ENCODE results near the gene RBP3. TPM values are rescaled to one million over a fixed set of nuclear protein-coding genes. Genes with fewer than 3 reads are reported as not detected.
A peak's percentile ranks its signal among the peaks of the same experiment; 100 is the strongest.

RBP3 gene
- total RNA-seq, 1 experiment from 2014 or later: not detected

DNA sequence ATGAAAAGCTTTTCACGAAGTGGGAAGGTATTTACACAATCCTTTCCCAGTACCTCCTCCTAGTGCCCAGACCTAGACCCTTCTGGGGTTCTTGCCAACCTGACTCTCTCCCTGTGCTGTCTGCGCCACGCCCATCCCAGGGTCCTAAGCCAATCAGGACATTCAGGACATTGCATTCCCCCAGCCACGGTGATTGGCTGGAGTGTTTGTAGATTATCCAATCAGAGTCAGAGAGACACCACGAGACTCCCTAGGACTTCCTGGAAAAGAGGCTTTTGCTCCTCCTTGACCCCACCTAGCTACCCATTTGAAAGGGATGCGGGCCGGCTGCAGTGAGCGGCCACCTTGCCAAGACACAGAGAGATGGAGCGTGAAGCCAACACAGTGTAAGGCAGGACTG is 29.5 kb upstream of the RBP3 start:
- DNase-seq (ENCODE audit: low spot score): peak; percentile 32

DNA sequence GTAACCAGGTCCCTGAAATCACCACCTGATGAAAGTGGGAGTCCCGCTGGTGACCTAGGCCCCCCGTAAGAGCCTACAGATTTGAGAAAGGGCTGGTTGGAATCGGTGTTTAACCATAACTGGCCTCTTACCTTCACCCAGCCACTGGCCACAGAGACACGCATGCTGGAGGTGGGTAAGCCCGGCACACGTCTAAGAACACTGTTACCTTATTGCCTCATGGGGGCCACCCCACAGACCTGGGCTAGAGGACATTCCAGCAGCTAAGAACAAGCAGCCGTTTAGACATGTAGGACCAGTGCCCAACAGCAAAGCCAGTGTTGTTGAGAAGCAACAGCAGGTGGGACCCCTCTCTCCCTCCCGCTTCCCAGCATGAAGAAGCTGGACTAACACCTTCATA is 28.4 kb upstream of the RBP3 start:
- no peak for DNase-seq (ENCODE audit: low spot score)

DNA sequence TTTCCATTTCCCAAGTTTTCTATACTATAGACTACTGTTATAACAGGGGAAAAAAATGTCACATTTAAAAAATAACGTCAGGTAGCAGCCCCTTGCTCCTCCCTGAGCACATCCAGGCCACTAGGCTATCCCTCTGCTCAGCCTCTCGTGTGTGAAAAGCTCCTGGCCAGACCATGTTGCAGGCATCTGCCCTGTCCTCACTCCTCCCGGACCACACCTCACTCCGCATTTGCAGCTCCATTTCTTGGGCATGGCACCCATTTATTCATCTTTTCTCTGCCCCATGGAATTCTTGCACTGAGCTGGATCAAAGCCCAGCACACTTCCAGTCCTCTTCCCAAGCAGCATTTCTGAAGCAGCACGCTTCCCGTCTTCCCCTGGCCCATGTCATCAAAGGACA is 27.4 kb upstream of the RBP3 start:
- no peak for DNase-seq (ENCODE audit: low spot score)

DNA sequence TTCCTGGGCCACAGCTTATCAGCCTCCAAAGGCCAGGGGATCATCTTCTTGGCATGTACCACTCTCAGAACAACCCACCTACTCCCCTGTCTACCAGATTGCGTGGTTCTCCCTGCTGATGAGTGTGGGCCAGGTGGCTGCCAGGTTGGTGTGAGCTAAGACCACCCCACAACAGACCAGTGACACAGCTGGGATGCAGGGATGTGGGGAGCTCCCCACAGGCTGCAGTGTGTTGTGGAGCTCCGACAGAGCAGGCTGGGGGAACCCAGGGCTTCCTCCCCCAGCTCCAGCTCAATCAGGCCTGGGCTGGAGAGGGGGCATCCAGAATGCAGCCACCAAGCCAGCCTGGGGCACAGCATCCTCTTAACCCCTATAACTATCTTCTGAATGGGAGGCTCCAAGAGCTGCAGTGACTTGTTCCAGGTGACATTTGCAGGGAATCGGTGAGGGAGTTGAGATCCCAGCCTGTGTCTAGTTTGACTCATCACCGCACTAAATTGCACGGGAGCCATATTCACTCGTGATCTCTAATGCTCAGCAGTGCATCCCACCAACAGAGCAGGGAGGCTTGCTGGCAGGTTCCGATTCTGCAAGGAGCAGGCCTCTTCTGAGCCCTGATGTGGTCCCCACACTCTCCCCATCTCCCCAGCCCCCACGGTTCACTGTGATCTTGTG is 26.5 kb upstream of the RBP3 start:
- no peak for DNase-seq (ENCODE audit: low spot score)

DNA sequence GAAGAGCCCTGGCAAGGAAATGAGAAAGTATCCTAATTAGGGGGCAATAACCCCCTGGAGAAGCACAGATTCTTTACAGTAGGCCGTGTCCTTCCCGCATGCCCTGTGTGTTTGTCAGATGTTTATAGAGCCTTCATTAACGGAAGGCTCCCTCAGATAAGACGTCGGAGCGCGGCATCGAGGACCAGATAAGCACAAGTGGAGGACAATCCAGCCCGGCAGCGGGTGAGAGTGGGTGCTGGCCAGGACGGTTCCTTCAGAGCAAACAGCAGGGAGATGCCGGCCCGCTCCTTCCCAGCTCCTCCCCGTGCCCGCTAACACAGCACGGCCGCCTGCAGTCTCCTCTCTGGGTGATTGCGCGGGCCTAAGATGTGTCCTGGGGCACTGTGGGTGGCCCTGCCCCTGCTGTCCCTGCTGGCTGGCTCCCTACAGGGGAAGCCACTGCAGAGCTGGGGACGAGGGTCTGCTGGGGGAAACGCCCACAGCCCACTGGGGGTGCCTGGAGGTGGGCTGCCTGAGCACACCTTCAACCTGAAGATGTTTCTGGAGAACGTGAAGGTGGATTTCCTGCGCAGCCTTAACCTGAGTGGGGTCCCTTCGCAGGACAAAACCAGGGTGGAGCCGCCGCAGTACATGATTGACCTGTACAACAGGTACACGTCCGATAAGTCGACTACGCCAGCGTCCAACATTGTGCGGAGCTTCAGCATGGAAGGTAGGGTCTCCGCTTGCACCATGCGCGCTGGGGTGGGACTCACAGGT is 25.7 kb upstream of the RBP3 start, which contains the start of gene GDF2:
Gene GDF2, plus strand, starts transcription at position 155 of the 762 bp plus-strand sequence. Its CDS starts 215 bp downstream, at position 370.
- DNase-seq (ENCODE audit: low spot score): no peak

DNA sequence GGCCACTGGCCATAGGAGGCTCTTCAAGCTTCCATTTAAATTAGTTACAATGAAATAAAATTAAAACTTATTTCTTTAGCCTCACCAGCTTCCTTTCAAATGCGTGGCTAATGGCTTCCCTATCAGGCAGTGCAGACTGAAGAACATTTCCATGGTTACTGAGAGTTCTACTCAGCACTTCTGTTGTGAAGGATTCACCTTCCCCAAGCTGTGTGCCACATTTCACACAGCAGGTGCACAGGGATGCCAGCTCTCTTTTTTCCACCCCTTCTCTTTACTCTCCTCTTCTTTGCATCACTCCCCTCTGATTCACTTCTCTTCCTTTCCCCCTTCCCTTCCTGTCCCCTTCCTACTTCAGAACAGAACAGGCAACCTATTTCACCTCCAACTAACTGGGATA is 25.1 kb upstream of the RBP3 start:
- no peak for DNase-seq (ENCODE audit: low spot score)

DNA sequence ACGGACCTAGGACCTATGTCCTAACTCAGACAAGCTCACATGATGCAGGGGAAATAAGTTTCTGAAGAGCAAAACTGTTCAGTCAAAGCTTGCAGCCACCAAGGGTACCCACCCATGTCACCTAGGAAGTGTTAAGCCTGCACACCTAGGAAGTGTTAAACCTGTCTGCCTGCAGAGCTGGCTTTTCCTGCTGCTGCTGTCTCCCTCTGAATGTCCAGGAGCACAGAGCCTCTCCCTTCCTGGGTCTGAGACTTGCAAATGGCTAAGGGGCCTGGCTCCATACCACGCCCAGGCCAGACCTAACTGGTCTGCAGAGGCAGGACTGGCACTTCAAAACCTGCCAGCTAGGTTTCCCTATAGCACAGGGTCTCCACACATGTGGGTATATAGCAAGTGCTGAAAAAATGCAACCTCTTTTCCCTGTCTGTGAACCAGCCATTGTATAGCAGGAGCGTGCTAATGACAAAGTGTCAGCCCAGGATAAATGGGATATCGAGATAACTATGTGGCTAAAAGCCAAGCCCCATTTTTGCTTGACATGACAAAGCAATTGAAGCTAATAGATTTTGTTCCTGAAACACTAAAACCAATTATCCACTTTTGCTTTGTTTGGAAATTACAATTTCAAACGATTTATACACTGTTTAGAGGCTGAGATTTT is 24.4 kb upstream of the RBP3 start:
- no peak for DNase-seq (ENCODE audit: low spot score)

DNA sequence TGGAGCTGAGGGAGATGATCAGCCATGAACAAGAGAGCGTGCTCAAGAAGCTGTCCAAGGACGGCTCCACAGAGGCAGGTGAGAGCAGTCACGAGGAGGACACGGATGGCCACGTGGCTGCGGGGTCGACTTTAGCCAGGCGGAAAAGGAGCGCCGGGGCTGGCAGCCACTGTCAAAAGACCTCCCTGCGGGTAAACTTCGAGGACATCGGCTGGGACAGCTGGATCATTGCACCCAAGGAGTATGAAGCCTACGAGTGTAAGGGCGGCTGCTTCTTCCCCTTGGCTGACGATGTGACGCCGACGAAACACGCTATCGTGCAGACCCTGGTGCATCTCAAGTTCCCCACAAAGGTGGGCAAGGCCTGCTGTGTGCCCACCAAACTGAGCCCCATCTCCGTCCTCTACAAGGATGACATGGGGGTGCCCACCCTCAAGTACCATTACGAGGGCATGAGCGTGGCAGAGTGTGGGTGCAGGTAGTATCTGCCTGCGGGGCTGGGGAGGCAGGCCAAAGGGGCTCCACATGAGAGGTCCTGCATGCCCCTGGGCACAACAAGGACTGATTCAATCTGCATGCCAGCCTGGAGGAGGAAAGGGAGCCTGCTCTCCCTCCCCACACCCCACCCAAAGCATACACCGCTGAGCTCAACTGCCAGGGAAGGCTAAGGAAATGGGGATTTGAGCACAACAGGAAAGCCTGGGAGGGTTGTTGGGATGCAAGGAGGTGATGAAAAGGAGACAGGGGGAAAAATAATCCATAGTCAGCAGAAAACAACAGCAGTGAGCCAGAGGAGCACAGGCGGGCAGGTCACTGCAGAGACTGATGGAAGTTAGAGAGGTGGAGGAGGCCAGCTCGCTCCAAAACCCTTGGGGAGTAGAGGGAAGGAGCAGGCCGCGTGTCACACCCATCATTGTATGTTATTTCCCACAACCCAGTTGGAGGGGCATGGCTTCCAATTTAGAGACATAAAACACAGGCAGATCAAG is 22.6 kb upstream of the RBP3 start:
- DNase-seq (ENCODE audit: low spot score): no peak

DNA sequence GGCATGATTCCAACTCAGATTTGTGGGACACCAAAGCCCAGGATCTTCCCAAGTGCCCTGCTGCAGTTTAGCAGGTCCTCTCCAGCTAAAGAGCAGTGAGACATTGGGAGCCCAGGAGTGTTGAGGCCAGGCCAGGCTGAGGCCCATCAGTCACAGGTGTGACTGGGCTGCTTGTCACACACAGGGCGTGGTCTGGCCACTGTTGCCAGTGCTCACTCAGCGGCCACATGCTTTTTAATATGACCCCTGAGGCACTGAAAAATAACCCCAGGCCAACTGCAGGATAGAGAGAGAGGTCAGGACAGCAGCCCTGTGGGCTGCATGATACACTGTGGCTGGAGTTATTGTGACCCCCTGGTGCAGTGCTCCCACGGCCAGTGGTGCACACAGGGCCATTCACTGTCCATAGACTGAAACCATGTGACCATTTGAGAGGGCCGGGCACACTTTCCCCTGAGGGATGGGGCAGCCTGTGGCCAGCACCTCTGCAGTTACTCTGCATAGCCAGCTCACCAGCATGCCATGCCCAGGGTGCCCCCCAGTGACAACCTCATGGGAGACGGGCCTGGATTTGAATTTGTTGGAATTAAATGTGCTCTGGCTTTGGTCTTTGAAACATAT is 21.7 kb upstream of the RBP3 start:
- DNase-seq (ENCODE audit: low spot score): no peak

DNA sequence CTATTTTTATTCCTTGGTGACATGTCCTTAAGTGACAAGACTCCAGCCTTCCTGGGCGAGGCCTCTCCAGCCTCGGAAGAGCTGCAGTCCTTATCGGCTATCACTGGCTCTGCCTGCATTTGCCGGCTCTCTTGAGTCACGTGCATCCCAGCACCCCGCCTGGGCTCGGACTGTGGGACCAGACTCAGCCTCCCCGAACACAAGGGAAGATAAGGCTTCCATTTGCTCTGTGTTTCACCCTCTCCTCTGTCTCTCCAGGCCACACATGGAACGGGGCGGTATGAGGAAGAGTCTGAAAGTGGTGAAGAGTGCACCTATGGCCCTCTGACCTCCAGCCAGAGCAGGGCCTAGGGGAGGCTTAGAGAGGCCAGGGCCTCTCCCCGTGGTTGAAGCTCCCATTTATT is 21.2 kb upstream of the RBP3 start:
- no peak for DNase-seq (ENCODE audit: low spot score)

DNA sequence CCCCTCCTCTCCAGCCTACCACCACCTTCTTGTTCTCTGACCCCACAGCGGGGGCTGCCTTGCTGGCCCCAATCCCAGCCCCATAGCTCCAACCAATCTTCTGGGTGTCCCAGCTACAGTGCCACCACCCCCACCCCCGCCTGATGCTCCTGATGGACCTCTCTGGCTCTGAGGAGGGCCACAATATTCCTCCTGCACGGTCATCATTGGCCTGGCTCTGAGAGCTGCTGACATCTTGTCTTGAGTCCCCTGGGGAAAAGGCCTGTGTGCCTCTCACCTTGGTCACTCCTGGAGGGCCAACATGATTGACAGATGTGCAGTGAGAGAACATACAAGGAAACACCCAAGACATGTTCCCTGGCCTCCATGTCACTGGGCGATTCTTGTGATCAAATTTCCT is 18.3 kb upstream of the RBP3 start:
- DNase-seq (ENCODE audit: low spot score): no peak

DNA sequence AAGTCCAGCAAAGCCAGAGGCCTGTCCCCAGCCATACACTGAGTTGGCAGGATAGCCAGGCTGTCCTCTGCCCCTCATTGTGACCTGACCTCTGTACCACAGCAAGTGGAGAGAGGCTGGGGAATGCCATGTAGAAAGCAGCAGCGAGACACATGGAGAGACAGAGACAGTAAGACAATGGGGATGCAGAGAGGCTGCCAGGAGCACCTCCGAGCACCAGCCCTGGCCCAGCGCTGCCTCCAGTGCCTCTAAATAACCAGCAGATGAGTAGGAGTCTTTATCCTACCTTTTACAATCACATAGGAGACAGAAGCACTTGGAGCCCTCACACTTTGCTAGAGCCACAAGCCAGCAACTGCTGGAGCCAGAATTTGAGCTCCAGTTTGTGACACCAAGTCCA is 17.8 kb upstream of the RBP3 start:
- DNase-seq (ENCODE audit: low spot score): no peak

DNA sequence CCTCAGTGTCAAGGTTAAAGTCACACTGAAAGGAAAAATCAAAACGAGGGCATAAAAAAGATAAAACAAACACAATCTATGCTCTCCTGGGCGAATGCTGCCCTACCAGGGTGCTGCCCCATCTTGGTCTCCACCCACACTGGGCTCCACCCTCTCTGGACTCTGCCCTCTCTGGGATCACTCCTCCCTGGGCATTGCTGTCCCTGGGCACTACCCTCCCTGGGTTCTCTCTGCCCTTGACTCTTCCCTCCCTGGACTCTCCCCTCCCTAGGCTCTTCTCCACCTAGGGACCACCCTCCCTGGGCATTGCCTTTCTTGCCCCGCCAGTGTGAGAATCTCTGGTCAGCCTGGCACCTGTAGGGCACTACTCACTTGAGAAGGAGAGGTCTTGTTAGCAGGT is 17.4 kb upstream of the RBP3 start:
- DNase-seq (ENCODE audit: low spot score): no peak

DNA sequence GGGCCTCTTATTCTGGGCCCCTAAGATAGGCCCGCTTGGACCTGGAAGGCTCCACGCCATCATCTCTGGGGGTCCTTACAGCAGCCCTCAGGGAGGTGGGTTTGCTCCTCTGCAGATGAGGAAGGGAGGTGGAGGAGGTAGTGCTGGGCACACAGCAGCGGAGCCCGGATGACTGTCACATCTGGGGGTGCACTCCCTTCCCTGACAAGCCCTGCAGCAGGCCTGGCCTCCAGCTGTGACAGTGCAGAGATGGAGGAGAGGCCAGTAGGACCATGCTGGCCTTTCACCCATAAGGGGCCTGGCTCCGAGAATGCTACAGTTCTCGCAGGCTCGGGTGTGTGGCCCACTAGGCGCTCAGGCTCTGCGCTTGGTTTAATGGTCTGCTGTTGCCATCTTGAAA is 16.7 kb upstream of the RBP3 start:
- no peak for DNase-seq (ENCODE audit: low spot score)

DNA sequence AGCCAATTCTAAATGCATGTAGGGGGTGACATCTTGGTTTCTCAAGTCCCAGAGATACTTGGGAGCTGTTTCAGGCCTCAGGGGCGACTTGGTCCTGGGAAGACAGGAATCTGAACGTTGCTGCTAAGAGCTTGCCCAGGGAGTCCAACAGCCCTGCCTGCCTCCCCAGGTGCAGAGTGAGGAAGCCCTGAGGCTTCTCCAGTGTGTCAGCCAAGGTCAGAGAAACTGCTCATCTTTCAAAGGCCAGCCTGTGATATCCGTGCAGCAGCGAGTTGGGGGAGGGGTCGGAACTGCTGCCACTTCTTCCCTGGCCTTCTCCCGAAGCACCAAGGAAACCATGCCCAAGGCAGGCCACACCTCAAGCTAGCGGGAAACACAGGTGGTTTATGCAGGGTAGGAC is 16.2 kb upstream of the RBP3 start:
- DNase-seq (ENCODE audit: low spot score): no peak

DNA sequence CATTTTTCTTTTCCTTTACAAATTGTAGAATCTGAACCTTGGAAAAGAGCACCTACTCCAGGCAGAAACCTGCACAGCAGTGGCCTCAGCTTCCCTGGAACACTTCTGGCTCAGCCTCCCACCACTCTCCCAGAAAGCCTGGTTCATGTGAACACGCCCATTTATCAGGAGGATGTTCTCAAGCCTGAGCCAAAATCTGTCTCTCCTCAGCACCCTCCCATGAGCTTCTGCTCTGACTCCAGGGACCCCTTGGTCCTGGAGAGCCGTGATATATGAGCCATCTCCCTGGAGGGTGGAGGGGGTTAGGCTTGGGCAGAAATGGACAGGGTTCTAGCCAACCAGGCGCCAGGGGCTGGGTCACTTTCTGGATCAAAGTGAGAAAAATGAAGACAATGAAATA is 15.8 kb upstream of the RBP3 start:
- DNase-seq (ENCODE audit: low spot score): no peak

DNA sequence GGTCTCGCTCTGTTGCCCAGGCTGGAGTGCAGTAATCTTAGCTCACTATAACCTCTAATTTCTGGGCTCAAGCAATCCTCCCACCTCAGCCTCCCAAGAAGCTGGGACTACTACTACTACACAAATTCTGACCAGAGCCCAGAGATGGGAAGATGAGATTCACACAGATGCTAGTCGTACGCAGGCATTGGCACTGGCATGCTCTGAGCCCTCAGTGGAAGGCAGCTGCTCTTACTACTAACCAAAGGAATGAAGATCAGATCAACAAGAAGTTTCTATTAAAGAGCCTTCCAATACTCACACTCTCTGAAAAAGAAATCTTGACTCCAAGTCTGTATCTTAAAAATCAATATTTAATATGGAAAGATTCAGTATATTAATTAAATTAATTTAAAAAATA is 15.2 kb upstream of the RBP3 start:
- no peak for DNase-seq (ENCODE audit: low spot score)

DNA sequence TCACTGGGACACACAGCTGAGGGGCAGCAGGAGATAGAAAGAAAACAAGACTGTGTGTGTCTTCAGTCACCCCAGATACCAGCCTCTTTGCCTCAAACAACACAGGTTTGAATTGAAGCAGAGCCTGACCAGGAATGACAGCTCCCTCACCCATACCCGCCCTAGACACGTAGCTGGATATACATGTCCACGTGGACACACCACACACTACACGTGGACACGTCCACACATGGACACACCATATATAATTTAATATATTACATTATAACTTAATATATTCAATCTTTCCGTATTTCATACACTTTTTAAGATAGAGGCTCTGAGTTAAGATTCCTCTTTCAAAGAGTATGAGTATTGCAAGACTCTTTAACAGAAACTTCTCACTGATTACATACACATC is 14.6 kb upstream of the RBP3 start:
- DNase-seq (ENCODE audit: low spot score): no peak

DNA sequence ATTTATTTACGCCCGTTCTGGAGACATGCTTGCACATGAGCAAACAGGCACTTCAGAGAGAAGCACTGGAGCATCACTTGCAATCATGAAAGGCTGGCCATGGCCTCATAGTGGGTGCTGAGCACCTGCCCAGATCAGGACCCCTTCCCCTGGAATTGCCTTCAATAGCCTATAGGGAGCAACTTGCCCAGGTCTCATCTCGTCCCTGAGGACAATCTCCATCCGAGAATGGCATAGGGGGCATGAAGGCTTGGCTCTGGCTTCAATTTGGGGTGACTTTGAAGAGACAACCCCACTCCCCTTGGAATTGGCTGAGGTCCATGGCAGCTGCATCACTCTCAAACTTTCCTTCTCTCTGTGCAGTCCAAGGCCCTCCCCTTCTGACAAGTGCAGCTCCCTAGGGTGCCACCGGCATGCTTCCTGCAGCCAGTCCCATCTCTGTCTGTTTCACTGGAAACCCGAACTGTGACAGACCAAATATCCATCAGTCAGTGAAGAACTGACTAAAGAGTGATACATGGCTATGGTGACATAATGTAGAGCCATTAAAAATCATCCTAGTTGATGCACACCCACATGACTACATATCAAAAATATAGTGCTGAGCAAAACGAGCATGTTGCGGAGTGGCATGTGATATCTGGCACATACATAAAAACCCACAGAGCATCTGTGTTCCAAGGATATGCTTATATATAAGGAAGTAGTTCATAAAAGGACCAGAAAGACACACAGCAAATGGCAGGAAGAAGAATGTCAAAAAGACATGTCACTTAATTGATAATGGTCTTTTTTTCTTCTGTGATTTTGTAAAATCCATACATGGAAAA is 13.5 kb upstream of the RBP3 start:
- no peak for DNase-seq (ENCODE audit: low spot score)

DNA sequence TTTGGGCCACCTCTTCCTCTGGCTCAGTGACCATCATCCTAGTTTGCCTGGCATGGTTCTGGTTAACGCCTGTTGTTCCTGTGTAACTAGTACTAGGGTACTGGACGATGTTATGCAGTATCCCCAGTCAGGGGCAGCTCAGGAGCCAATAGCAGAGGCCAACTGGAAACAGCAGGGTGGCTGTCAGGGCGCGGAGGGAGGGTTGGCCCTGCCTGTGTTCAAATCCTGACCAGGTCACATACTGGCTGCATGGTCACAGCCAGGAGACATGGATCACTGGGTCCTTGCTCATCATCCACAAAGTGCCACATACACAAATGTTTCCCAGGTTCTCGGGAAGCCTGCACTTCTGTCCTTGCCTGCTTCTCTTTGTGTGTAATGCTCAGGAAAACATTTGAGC is 12.3 kb upstream of the RBP3 start:
- DNase-seq (ENCODE audit: low spot score): no peak

Data from A172 (cell line).